ENCODE results near the gene RBMS3. TPM values are rescaled to one million over a fixed set of nuclear protein-coding genes. Genes with fewer than 3 reads are reported as not detected.

Gene RBMS3
- total RNA-seq, 2 donors from 2014 or later = 87.1 to 109 TPM

- intact Hi-C loops (cut with DNase I) = no loop called here
- no peak for DNase-seq (ENCODE audit: low spot score)
These were observed 571.9 kb downstream of the RBMS3 start for GRCh38 chr3:29852767-29853166.

- intact Hi-C loops (cut with DNase I) = no loop called here
- DNase-seq (ENCODE audit: low spot score) = no peak
These were observed 573.0 kb downstream of the RBMS3 start for GRCh38 chr3:29853841-29854397.

DNA sequence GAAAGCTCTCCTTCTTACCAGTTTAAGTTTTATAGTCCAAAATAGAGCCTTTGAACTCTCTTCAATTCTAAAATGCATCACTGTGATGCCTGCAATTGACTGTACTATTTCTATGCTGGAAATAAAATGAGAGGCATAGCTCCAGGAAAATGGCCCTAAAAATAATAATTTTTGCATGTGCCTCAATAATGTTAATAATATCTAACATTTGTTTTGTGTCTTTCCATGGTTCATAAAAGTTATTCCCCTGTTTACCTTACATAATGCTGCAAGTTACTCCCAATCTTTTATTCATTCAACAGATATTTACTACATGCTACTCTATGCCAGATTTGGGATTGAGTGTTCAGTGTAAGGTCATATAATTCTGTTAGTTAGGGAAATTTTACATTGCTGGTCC is 574.0 kb downstream of the RBMS3 start:
- DNase-seq (ENCODE audit: low spot score) = no peak
- intact Hi-C loops (cut with DNase I) = no loop called here

- intact Hi-C loops (cut with DNase I) = no loop called here
- DNase-seq (ENCODE audit: low spot score) = no peak
These were observed 578.9 kb downstream of the RBMS3 start for GRCh38 chr3:29859726-29860270.

DNA sequence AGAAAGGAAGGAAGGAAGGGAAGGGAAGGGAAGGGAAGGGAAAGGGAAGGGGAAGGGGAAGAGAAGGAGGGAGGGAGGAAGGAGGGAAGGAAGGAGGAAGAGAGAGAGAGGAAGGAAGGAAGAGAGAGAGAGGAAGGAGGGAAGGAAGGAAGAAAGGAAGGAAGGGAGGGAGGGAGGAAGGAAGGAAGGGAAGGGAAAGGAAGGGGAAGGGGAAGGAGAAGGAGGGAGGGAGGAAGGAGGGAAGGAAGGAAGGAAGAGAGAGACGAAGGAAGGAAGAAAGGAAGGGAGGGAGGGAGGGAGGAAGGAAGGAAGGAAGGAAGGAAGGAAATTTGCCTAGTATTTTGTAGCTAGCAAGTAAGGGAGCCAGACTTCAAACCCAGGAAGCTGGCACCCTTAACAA is 583.9 kb downstream of the RBMS3 start:
- DNase-seq (ENCODE audit: low spot score) = no peak
- intact Hi-C loops (cut with DNase I) = no loop called here

DNA sequence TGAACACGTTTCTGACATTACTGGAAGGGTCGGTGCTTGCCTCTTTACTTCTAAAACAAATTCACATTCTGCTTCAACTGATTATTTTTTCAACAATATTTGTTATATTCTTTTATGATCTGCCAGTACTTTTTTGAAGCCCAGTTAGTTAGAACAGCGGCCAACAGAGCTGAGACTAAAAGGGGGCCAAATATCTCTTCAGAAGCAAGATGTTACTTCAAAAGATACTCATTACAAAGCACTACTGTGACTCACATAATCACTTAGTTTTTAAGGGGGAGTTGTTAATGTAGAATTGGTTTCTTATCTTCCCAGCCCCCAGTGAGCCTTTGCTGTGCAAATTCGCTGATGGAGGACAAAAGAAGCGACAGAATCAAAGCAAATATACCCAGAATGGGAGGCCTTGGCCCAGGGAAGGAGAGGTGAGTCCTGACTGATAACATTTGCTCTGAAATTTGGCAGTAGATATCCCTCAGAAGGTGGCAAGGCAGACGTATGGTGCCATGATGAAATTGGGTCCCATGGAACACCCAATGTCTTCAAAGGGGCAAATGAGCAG is 587.8 kb downstream of the RBMS3 start:
- intact Hi-C loops (cut with DNase I) = no loop called here
- no peak for DNase-seq (ENCODE audit: low spot score)

DNA sequence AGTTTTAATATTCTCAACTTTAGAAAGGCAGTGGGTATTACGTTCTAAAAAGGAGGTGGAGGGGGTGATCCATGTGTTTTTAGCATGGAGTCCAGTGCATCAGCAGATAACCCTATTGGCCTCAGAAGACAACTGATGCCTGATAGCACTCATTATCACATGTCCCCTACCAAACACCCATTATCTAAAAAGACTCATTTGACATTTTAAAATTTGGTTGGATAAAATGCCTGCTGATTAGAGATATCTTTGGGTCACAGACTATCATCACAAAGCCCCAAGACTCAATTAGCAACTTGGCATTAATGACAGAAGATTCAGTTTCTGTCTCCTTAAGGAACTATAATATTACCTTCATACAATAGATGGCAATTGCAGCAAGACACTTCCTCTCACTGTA is 589.3 kb downstream of the RBMS3 start:
- intact Hi-C loops (cut with DNase I) = no loop called here

GRCh38 chr3:29871087-29871486 is 590.2 kb downstream of the RBMS3 start:
- no peak for DNase-seq (ENCODE audit: low spot score)
- intact Hi-C loops (cut with DNase I) = no loop called here

More for the DNA sequence above, 589.3 kb downstream of the RBMS3 start:
- DNase-seq (ENCODE audit: low spot score) = no peak

DNA sequence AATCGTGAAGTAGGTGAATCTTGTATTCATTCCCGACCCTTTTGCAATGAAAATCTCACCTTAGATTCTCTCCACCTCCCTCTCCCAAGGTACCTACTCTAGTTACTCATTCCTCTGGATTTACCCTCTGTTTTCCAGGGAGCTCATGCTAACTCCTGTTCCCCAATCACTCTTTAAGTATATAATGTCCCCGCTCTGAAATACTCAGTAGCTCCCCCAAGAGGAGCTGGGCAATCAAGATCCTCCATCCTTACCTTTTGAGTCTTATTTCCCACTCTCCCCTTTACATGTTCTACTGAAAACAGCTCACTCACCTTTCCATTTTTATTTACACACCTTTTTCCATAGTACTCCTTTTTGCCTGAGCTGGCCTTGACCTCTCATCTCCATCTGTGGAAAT is 599.9 kb downstream of the RBMS3 start:
- intact Hi-C loops (cut with DNase I) = no loop called here

DNA sequence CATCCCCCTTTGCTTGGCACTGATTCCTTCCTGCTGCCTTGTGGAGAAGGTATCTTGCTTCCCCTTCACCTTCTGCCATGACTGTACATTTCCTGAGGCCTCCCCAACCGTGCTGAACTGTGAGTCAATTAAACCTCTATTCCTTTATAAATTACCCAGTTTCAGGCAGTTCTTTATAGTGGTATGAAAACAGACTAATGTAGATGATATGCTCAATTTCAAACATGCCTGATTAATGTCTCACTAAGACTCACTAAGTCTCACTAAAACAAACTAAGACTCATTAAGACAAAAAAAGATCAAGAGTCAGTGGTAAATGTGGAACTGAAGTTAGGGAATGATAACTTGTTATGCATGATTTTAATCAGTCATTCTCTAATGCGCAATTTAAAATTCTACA is 606.6 kb downstream of the RBMS3 start:
- DNase-seq (ENCODE audit: low spot score) = no peak
- intact Hi-C loops (cut with DNase I) = no loop called here

More for the DNA sequence above, 599.9 kb downstream of the RBMS3 start:
- no peak for DNase-seq (ENCODE audit: low spot score)

- intact Hi-C loops (cut with DNase I) = no loop called here
These were observed 608.3 kb downstream of the RBMS3 start for GRCh38 chr3:29889215-29889614.

GRCh38 chr3:29890801-29891200 is 609.9 kb downstream of the RBMS3 start:
- no peak for DNase-seq (ENCODE audit: low spot score)
- intact Hi-C loops (cut with DNase I) = no loop called here

More at GRCh38 chr3:29889215-29889614, 608.3 kb downstream of the RBMS3 start:
- DNase-seq (ENCODE audit: low spot score) = no peak

GRCh38 chr3:29892976-29893554 is 612.2 kb downstream of the RBMS3 start:
- DNase-seq (ENCODE audit: low spot score) = no peak
- intact Hi-C loops (cut with DNase I) = no loop called here

- intact Hi-C loops (cut with DNase I) = no loop called here
- DNase-seq (ENCODE audit: low spot score) = no peak
These were observed 616.0 kb downstream of the RBMS3 start for GRCh38 chr3:29896856-29897255.

DNA sequence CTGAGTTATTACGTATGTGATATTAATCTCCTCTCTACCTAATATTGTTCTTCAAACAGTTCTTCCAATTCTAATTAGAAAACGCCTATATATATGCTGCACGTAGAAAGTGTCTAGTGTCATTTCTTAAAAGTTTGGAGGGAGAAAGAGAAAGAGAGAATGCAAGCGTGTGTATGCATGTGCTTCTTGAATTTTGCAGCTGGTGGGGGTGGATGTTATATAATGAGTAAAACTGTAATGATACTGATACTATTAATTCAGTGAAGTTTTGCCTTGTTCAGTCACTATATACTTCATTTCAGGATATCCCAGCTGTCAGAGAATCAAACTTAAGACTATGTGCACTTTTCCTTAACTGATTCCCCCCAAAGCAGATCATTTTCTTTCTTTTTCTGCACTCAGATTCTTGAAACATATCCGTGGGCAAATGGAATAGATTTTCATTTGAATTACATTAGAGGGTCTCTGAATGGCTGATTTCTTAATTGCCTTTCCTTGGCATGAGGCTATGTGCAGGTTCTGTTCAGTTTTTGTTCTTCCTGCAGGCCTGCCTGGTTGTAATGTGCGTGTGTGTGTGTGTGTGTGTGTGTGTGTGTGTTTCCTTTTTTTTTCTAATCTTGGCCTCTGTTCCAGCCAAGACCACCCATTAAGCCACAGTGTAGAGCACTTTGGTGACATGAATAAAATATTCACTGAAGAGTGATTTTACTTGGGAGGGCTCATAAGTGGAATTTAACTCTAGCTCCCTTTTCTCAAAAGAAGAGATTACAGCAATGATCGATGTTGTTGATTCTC is 617.5 kb downstream of the RBMS3 start:
- no peak for DNase-seq (ENCODE audit: low spot score)
- intact Hi-C loops (cut with DNase I) = no loop called here

DNA sequence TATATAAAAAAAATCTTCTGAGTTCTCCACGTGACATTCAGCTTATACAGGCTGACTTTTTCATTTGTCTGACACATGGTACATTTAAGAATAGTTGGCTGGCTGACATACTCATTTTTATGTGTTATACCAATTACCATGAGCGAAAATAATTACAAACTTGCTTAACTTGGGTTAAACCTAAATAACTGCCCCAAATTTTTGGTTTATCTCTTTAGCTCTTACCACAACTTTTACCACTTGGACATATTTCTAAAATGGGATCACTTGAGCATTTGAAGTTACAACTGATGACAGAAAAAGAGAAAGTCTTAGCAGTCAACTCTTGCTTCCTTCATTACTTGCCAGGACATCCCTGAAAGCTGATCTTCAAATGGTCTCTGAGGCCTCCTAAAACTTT is 618.1 kb downstream of the RBMS3 start:
- intact Hi-C loops (cut with DNase I) = no loop called here
- no peak for DNase-seq (ENCODE audit: low spot score)

- intact Hi-C loops (cut with DNase I) = no loop called here
- DNase-seq (ENCODE audit: low spot score) = no peak
These were observed 620.2 kb downstream of the RBMS3 start for GRCh38 chr3:29901097-29901496.

DNA sequence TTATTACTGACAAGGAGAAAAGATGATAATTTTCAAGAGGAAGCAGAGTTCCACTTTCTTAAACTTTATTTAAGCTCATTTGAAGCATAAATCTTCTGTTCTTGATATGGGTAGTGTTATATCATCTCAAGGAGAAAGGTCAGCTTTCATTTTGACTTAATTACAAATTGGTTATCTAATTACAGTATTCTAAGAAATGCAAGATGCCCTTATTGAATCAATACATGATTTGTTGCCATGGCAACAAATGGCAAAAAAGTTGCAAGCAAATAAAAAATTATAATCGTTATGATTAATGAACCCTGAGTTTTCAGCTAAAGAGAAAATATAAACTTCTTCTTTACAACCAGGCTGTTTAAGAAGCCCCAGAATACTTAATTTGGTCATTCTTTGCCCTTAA is 622.7 kb downstream of the RBMS3 start:
- intact Hi-C loops (cut with DNase I) = no loop called here
- DNase-seq (ENCODE audit: low spot score) = no peak

DNA sequence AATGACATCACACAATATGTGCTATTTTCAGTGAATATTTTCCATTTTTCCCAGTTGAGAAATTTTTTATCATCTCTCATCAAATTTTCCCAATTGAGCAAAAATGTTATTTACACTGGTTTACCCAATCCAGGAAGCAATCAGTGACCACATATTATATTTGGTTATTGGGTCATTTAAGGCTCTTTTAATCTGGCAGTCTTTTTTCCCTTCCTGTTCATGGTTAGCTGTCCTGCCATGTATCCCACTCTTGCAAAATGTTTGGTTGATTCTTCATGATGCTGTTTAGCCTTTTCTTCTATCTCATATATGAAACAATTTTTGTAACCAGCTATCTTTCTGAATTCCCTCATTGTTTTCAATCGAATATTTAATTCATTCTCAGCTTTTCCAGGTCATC is 626.0 kb downstream of the RBMS3 start:
- DNase-seq (ENCODE audit: low spot score) = no peak
- intact Hi-C loops (cut with DNase I) = loop anchor here in 1 of 2 donors (5.0 kb wide), 1 partner anchor 145 kb away; no protein-coding TSS in a partner anchor

- intact Hi-C loops (cut with DNase I) = no loop called here
These were observed 631.9 kb downstream of the RBMS3 start for GRCh38 chr3:29912600-29913288.

More at GRCh38 chr3:29912600-29913288, 631.9 kb downstream of the RBMS3 start:
- no peak for DNase-seq (ENCODE audit: low spot score)

Data from posterior vena cava (tissue), 2 donors.